22Rv1 (cell line): ENCODE measurements around the gene HYDIN.

Experiments
- H3K27ac ChIP-seq: fragments of 450-650 bp; 2 replicates; pipeline ENCODE4 v1.5.1; 2017
- ZFX ChIP-seq: fragments of 450-650 bp; IDR thresholded peaks from 2 replicates; pipeline ENCODE4 v1.6.1; 2017; ENCODE audit warnings: antibody characterized with exemption, borderline replicate concordance
- TF ChIP-seq, protein P1 (sequence below): fragments of 450-650 bp; IDR thresholded peaks from 2 replicates; pipeline ENCODE4 v1.5.1; 2017; ENCODE audit warnings: mild to moderate bottlenecking

The HYDIN gene

GRCh38 chr16:70779361-70779760, 451.2 kb downstream of the HYDIN start:
- TF ChIP-seq ZFX = no peak
- TF ChIP-seq, protein P1, sequence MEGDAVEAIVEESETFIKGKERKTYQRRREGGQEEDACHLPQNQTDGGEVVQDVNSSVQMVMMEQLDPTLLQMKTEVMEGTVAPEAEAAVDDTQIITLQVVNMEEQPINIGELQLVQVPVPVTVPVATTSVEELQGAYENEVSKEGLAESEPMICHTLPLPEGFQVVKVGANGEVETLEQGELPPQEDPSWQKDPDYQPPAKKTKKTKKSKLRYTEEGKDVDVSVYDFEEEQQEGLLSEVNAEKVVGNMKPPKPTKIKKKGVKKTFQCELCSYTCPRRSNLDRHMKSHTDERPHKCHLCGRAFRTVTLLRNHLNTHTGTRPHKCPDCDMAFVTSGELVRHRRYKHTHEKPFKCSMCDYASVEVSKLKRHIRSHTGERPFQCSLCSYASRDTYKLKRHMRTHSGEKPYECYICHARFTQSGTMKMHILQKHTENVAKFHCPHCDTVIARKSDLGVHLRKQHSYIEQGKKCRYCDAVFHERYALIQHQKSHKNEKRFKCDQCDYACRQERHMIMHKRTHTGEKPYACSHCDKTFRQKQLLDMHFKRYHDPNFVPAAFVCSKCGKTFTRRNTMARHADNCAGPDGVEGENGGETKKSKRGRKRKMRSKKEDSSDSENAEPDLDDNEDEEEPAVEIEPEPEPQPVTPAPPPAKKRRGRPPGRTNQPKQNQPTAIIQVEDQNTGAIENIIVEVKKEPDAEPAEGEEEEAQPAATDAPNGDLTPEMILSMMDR = no peak
- H3K27ac ChIP-seq = no peak overlapping the region

DNA sequence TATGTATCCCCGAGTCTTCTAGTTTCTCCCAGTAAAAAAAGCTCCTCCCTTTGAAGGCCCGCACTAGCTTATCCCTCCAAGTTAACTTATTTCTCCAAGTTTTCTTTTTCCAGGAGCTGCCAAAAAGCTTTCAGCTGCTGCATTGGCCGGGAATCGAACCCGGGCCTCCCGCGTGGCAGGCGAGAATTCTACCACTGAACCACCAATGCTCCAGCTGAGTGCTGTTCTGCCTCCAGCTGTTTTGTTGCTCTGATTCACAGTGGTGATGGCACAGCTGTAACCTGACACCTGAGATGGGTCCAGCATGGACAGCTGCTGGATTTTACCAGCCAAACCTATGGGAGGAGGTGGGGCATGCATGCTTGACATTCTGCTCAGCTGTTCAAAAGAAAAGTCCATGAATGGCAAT, 451.6 kb downstream of the HYDIN start:
- no peak overlapping the region for H3K27ac ChIP-seq

DNA sequence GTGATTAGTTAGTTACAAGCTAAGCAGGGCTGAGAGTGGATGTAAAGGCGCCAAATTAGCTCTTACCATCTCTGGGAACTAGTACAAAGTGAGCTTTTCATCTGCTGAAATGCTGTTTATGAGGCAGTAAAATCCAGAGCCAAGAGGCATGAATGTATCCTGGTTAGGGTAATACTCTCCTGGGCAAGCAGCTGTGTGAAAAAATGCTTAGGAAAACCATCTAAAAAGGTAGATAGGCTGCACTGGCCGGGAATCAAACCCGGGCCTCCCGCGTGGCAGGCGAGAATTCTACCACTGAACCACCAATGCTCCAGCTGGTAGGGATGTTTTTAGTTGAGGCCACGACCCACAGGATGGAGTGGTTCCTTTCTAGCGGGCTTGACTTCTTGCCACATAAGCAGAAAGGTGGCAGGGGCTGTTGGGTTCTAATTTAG, 452.5 kb downstream of the HYDIN start:
- no peak for TF ChIP-seq ZFX
- TF ChIP-seq, protein P1 = no peak
- no peak overlapping the region for H3K27ac ChIP-seq

More for the DNA sequence above, 451.6 kb downstream of the HYDIN start:
- TF ChIP-seq, protein P1 = no peak
- no peak for TF ChIP-seq ZFX

GRCh38 chr16:70777496-70777895, 453.0 kb downstream of the HYDIN start:
- no peak overlapping the region for H3K27ac ChIP-seq
- TF ChIP-seq, protein P1 = no peak
- TF ChIP-seq ZFX = no peak

DNA sequence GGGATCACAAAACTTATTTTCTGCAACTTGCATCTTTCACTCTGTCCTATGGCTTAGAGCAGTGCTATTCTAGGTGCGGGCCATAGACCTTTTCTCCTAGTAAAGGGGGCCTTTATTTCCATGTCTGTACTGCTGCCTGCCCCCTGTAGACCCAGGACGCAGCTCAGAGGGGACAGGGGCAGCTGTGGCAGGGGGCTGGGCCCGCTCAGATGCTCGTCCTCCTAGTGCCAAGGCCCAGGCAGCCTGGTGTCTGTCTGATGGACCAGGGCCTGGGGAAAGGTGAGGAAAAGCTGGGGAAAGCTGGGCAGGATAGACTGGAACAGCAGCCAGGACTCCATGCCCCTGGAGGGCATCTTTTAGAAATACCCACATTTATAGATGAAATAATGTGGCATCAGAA, 455.1 kb downstream of the HYDIN start:
- no peak for TF ChIP-seq ZFX
- TF ChIP-seq, protein P1 = no peak

GRCh38 chr16:70774261-70774660, 456.3 kb downstream of the HYDIN start:
- no peak overlapping the region for H3K27ac ChIP-seq
- TF ChIP-seq, protein P1 = no peak
- TF ChIP-seq ZFX = no peak

More for the DNA sequence above, 455.1 kb downstream of the HYDIN start:
- H3K27ac ChIP-seq = no peak overlapping the region

DNA sequence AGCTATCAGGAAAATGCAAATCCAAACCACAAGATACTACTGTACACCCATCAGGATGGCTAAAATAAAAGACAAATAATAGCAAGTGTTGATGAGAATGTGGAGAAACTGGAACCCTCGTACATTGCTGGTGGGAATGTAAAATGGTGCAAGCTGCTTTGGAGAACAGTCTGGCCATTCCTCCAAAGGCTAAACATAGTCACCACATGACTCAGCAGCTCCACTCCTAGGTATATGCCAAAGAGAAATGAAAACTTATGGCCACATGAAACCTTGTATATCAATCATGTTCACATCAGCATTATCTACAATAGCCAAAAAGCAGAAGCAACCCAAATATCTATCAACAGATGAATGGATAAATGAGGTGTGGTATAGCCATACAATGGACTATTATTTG, 458.0 kb downstream of the HYDIN start:
- no peak for TF ChIP-seq ZFX
- TF ChIP-seq, protein P1 = no peak
- H3K27ac ChIP-seq = no peak overlapping the region
